Muscle layer of duodenum (tissue), 2 donors: Measurements from ENCODE around the gene WNT9A.

Experiments used
- H3K27ac ChIP-seq: one replicate; pipeline ENCODE4 v1.7.0; 2013; ENCODE audit warnings: mild to moderate bottlenecking, low read length
- H3K27me3 ChIP-seq: one replicate; pipeline ENCODE4 v1.7.0; 2013; ENCODE audit warnings: low read depth, mild to moderate bottlenecking, control low read depth, low read length
- H3K36me3 ChIP-seq, 2 donors: one replicate each; pipeline ENCODE4 v1.7.0; 2013; ENCODE audit warnings: low read length in 2 of 2, control low read depth in 1 of 2, mild to moderate bottlenecking in 1 of 2; ENCODE audit not compliant: insufficient read depth in 2 of 2, control insufficient read depth in 1 of 2
- H3K4me1 ChIP-seq, 2 donors: one replicate each; pipeline ENCODE4 v1.7.0; 2013; ENCODE audit warnings: low read length in 2 of 2, mild to moderate bottlenecking in 2 of 2, control low read depth in 1 of 2, moderate library complexity in 1 of 2; ENCODE audit not compliant: insufficient read depth in 2 of 2, control insufficient read depth in 1 of 2
- H3K4me3 ChIP-seq, 2 donors: one replicate each; pipeline ENCODE4 v1.7.0; 2013; ENCODE audit warnings: low read length in 2 of 2, low read depth in 1 of 2, mild to moderate bottlenecking in 1 of 2
- H3K9me3 ChIP-seq, 2 donors: one replicate each; pipeline ENCODE4 v1.7.0; 2013; ENCODE audit warnings: low read length in 2 of 2, control low read depth in 1 of 2, mild to moderate bottlenecking in 1 of 2; ENCODE audit not compliant: control insufficient read depth in 1 of 2
- donor health status: healthy.

Gene WNT9A

GRCh38 chr1:227937838-227938145 lies 9.9 kb downstream of the WNT9A start:
- Histone ChIP-seq H3K36me3 (no peaks in the 10 kb centered on the region), H3K4me3 (no peak overlapping the region), H3K27me3 (no peaks in the 10 kb centered on the region), H3K4me1 (peaks cover 0 to 34% of the 10 kb centered on the region in 2 donors), H3K27ac (no peak overlapping the region), H3K9me3 (no peaks in the 10 kb centered on the region)

- no peaks in the 10 kb centered on the region for H3K27me3 ChIP-seq
- no peak overlapping the region for H3K27ac ChIP-seq
- peaks cover 0 to 30% of the 10 kb centered on the region in 2 donors for H3K4me1 ChIP-seq
- H3K9me3 ChIP-seq, result no peaks in the 10 kb centered on the region
- H3K36me3 ChIP-seq, result no peaks in the 10 kb centered on the region
- no peak overlapping the region for H3K4me3 ChIP-seq
These were observed 10.5 kb downstream of the WNT9A start for GRCh38 chr1:227937031-227937837.

- Histone ChIP-seq H3K27ac (no peak overlapping the region), H3K4me1 (peaks cover 0 to 19% of the 10 kb centered on the region in 2 donors), H3K27me3 (no peaks in the 10 kb centered on the region), H3K36me3 (no peaks in the 10 kb centered on the region), H3K9me3 (no peaks in the 10 kb centered on the region), H3K4me3 (no peak overlapping the region)
These were observed 11.9 kb downstream of the WNT9A start for GRCh38 chr1:227935826-227936225.

GRCh38 chr1:227934476-227935313 lies 13.0 kb downstream of the WNT9A start:
- Histone ChIP-seq H3K27ac (peak overlapping the region; percentile 74), H3K36me3 (no peaks in the 10 kb centered on the region), H3K4me1 (peaks cover 0 to 7% of the 10 kb centered on the region in 2 donors), H3K4me3 (no peak overlapping the region), H3K27me3 (no peaks in the 10 kb centered on the region), H3K9me3 (no peaks in the 10 kb centered on the region)

GRCh38 chr1:227929751-227930472 lies 17.8 kb downstream of the WNT9A start:
- no peaks in the 10 kb centered on the region for H3K9me3 ChIP-seq
- H3K27ac ChIP-seq, result no peak overlapping the region
- H3K36me3 ChIP-seq, result no peaks in the 10 kb centered on the region
- H3K4me3 ChIP-seq, result no peak overlapping the region
- H3K27me3 ChIP-seq, result no peaks in the 10 kb centered on the region
- H3K4me1 ChIP-seq, result peaks cover 0 to 2% of the 10 kb centered on the region in 2 donors

- no peaks in the 10 kb centered on the region for H3K27me3 ChIP-seq
These were observed 18.8 kb downstream of the WNT9A start for GRCh38 chr1:227928811-227929375.

GRCh38 chr1:227927971-227928741 lies 19.6 kb downstream of the WNT9A start:
- H3K4me3 ChIP-seq, result no peak overlapping the region
- H3K36me3 ChIP-seq, result peaks cover 0 to 7% of the 10 kb centered on the region in 2 donors
- no peaks in the 10 kb centered on the region for H3K9me3 ChIP-seq
- H3K27ac ChIP-seq, result no peak overlapping the region
- no peaks in the 10 kb centered on the region for H3K27me3 ChIP-seq
- peaks cover 0 to 4% of the 10 kb centered on the region in 2 donors for H3K4me1 ChIP-seq

More at GRCh38 chr1:227928811-227929375, 18.8 kb downstream of the WNT9A start:
- Histone ChIP-seq H3K36me3 (no peaks in the 10 kb centered on the region), H3K27ac (no peak overlapping the region), H3K9me3 (no peaks in the 10 kb centered on the region), H3K4me1 (peaks cover 0 to 4% of the 10 kb centered on the region in 2 donors), H3K4me3 (no peak overlapping the region)

GRCh38 chr1:227926896-227927885 lies 20.5 kb downstream of the WNT9A start:
- Histone ChIP-seq H3K27me3 (no peaks in the 10 kb centered on the region), H3K36me3 (peaks cover 0 to 7% of the 10 kb centered on the region in 2 donors), H3K9me3 (no peaks in the 10 kb centered on the region), H3K4me1 (peaks cover 0 to 4% of the 10 kb centered on the region in 2 donors), H3K27ac (no peak overlapping the region), H3K4me3 (no peak overlapping the region)

- peaks cover 0 to 4% of the 10 kb centered on the region in 2 donors for H3K4me1 ChIP-seq
- no peak overlapping the region for H3K27ac ChIP-seq
- H3K36me3 ChIP-seq, result peaks cover 0 to 11% of the 10 kb centered on the region in 2 donors
- H3K27me3 ChIP-seq, result no peaks in the 10 kb centered on the region
- no peak overlapping the region for H3K4me3 ChIP-seq
- H3K9me3 ChIP-seq, result no peaks in the 10 kb centered on the region
These were observed 21.4 kb downstream of the WNT9A start for GRCh38 chr1:227926216-227926791.
